ENCODE measurements around the gene GMNN. TPM values are rescaled to one million over a fixed set of nuclear protein-coding genes. Genes with fewer than 3 reads are reported as not detected.

Gene GMNN
- total RNA-seq, 1 donor: 9.4 TPM

- H3K27ac ChIP-seq (ENCODE audit: low read depth, low read length): no peak overlapping the region
- peaks cover 10% of the 10 kb centered on the region for H3K4me1 ChIP-seq (ENCODE audit: insufficient read depth, low read length)
- TF ChIP-seq, protein P1, sequence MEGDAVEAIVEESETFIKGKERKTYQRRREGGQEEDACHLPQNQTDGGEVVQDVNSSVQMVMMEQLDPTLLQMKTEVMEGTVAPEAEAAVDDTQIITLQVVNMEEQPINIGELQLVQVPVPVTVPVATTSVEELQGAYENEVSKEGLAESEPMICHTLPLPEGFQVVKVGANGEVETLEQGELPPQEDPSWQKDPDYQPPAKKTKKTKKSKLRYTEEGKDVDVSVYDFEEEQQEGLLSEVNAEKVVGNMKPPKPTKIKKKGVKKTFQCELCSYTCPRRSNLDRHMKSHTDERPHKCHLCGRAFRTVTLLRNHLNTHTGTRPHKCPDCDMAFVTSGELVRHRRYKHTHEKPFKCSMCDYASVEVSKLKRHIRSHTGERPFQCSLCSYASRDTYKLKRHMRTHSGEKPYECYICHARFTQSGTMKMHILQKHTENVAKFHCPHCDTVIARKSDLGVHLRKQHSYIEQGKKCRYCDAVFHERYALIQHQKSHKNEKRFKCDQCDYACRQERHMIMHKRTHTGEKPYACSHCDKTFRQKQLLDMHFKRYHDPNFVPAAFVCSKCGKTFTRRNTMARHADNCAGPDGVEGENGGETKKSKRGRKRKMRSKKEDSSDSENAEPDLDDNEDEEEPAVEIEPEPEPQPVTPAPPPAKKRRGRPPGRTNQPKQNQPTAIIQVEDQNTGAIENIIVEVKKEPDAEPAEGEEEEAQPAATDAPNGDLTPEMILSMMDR (IDR thresholded peaks at IDR 0.05; ENCODE audit: extremely low read depth, low read depth, low read length): no peak
- H3K4me3 ChIP-seq (ENCODE audit: insufficient read depth, low read length): no peak overlapping the region
- H3K9me3 ChIP-seq (ENCODE audit: low read depth, low read length): no peaks in the 10 kb centered on the region
- no peak overlapping the region for H3K4me2 ChIP-seq (ENCODE audit: insufficient read depth, low read length)
- H3K79me2 ChIP-seq (ENCODE audit: insufficient read depth, low read length): no peaks in the 10 kb centered on the region
- H4K20me1 ChIP-seq (ENCODE audit: insufficient read depth, low read length): no peaks in the 10 kb centered on the region
- no peaks in the 10 kb centered on the region for H3K36me3 ChIP-seq (ENCODE audit: insufficient read depth, low read length)
- no peaks in the 10 kb centered on the region for H3K27me3 ChIP-seq (ENCODE audit: insufficient read depth, low read length)
- no peak overlapping the region for H2AFZ ChIP-seq (ENCODE audit: low read length)
- DNase-seq (ENCODE audit: insufficient read length, low spot score, missing footprints): no peak
These were observed 48.4 kb downstream of the GMNN start for GRCh38 chr6:24823185-24823584.

- no peaks in the 10 kb centered on the region for H4K20me1 ChIP-seq (ENCODE audit: insufficient read depth, low read length)
- no peaks in the 10 kb centered on the region for H3K79me2 ChIP-seq (ENCODE audit: insufficient read depth, low read length)
- no peak overlapping the region for H3K4me3 ChIP-seq (ENCODE audit: insufficient read depth, low read length)
- no peaks in the 10 kb centered on the region for H3K9me3 ChIP-seq (ENCODE audit: low read depth, low read length)
- DNase-seq (ENCODE audit: insufficient read length, low spot score, missing footprints): no peak
- TF ChIP-seq, protein P1 (IDR thresholded peaks at IDR 0.05; ENCODE audit: extremely low read depth, low read depth, low read length): no peak
- H3K4me2 ChIP-seq (ENCODE audit: insufficient read depth, low read length): no peak overlapping the region
- H3K27me3 ChIP-seq (ENCODE audit: insufficient read depth, low read length): no peaks in the 10 kb centered on the region
- no peak overlapping the region for H3K27ac ChIP-seq (ENCODE audit: low read depth, low read length)
- H3K36me3 ChIP-seq (ENCODE audit: insufficient read depth, low read length): no peaks in the 10 kb centered on the region
- H2AFZ ChIP-seq (ENCODE audit: low read length): peak overlapping the region; percentile 65
- peaks cover 10% of the 10 kb centered on the region for H3K4me1 ChIP-seq (ENCODE audit: insufficient read depth, low read length)
These were observed 49.6 kb downstream of the GMNN start for GRCh38 chr6:24824142-24824938.

- no peak overlapping the region for H3K27ac ChIP-seq (ENCODE audit: low read depth, low read length)
- H4K20me1 ChIP-seq (ENCODE audit: insufficient read depth, low read length): no peaks in the 10 kb centered on the region
- no peaks in the 10 kb centered on the region for H3K36me3 ChIP-seq (ENCODE audit: insufficient read depth, low read length)
- peaks cover 10% of the 10 kb centered on the region for H3K4me1 ChIP-seq (ENCODE audit: insufficient read depth, low read length)
- TF ChIP-seq, protein P1 (IDR thresholded peaks at IDR 0.05; ENCODE audit: extremely low read depth, low read depth, low read length): no peak
- no peaks in the 10 kb centered on the region for H3K79me2 ChIP-seq (ENCODE audit: insufficient read depth, low read length)
- H3K4me3 ChIP-seq (ENCODE audit: insufficient read depth, low read length): no peak overlapping the region
- DNase-seq (ENCODE audit: insufficient read length, low spot score, missing footprints): no peak
- H3K4me2 ChIP-seq (ENCODE audit: insufficient read depth, low read length): no peak overlapping the region
- no peaks in the 10 kb centered on the region for H3K27me3 ChIP-seq (ENCODE audit: insufficient read depth, low read length)
- no peak overlapping the region for H2AFZ ChIP-seq (ENCODE audit: low read length)
- no peaks in the 10 kb centered on the region for H3K9me3 ChIP-seq (ENCODE audit: low read depth, low read length)
These were observed 50.4 kb downstream of the GMNN start for GRCh38 chr6:24825130-24825630.

GRCh38 chr6:24827162-24827561, 52.4 kb downstream of the GMNN start:
- no peak for DNase-seq (ENCODE audit: insufficient read length, low spot score, missing footprints)
- no peaks in the 10 kb centered on the region for H3K9me3 ChIP-seq (ENCODE audit: low read depth, low read length)
- H2AFZ ChIP-seq (ENCODE audit: low read length): no peak overlapping the region
- no peaks in the 10 kb centered on the region for H3K27me3 ChIP-seq (ENCODE audit: insufficient read depth, low read length)
- TF ChIP-seq, protein P1 (IDR thresholded peaks at IDR 0.05; ENCODE audit: extremely low read depth, low read depth, low read length): no peak
- H3K4me1 ChIP-seq (ENCODE audit: insufficient read depth, low read length): peaks cover 21% of the 10 kb centered on the region
- no peak overlapping the region for H3K27ac ChIP-seq (ENCODE audit: low read depth, low read length)
- no peak overlapping the region for H3K4me3 ChIP-seq (ENCODE audit: insufficient read depth, low read length)
- no peaks in the 10 kb centered on the region for H3K36me3 ChIP-seq (ENCODE audit: insufficient read depth, low read length)
- H4K20me1 ChIP-seq (ENCODE audit: insufficient read depth, low read length): no peaks in the 10 kb centered on the region
- H3K79me2 ChIP-seq (ENCODE audit: insufficient read depth, low read length): no peaks in the 10 kb centered on the region
- H3K4me2 ChIP-seq (ENCODE audit: insufficient read depth, low read length): no peak overlapping the region

All from osteoblast (primary cell).